ENCODE results near the gene COL5A2. TPM values are rescaled to one million over a fixed set of nuclear protein-coding genes. Genes with fewer than 3 reads are reported as not detected.

COL5A2 gene
- total and polyA plus RNA-seq, 12 donors, result 5.2 to 46.4 (median 14.5) TPM

GRCh38 chr2:189138800-189139199 is 40.8 kb downstream of the COL5A2 start:
- TF ChIP-seq POLR2A (IDR thresholded peaks at IDR 0.05) (no peak), CTCF (IDR thresholded peaks at IDR 0.05) (no peak)
- Histone ChIP-seq H3K4me3 (no peak overlapping the region), H3K27me3 (no peaks in the 10 kb centered on the region), H3K4me1 (replicated peaks in 1 of 2) (no peaks in the 10 kb centered on the region), H3K27ac (no peak overlapping the region), H3K9me3 (replicated peaks in 1 of 3) (no peaks in the 10 kb centered on the region), H3K36me3 (replicated peaks in 1 of 2) (no peaks in the 10 kb centered on the region)
- no peak for DNase-seq
- intact Hi-C loops (cut with DNase I), result no loop called here
- WGBS, 4 donors, result 91 to 96% (median 94%) methylated on average over 5 of the region's 5 CpGs

- Histone ChIP-seq H3K36me3 (replicated peaks in 1 of 2) (no peaks in the 10 kb centered on the region), H3K4me3 (no peak overlapping the region), H3K27me3 (no peaks in the 10 kb centered on the region), H3K4me1 (replicated peaks in 1 of 2) (no peaks in the 10 kb centered on the region), H3K27ac (no peak overlapping the region), H3K9me3 (replicated peaks in 1 of 3) (no peaks in the 10 kb centered on the region)
- 88 to 97% (median 95%) methylated on average over 1 of the region's 1 CpG for WGBS, 4 donors
- intact Hi-C loops (cut with DNase I), result no loop called here
- TF ChIP-seq POLR2A (IDR thresholded peaks at IDR 0.05) (no peak), CTCF (IDR thresholded peaks at IDR 0.05) (no peak)
- no peak for DNase-seq
Measured at GRCh38 chr2:189137519-189137918, 42.0 kb downstream of the COL5A2 start.

GRCh38 chr2:189134485-189134884 is 45.1 kb downstream of the COL5A2 start:
- Histone ChIP-seq H3K27me3 (no peaks in the 10 kb centered on the region), H3K36me3 (replicated peaks in 1 of 2) (no peaks in the 10 kb centered on the region), H3K4me1 (replicated peaks in 1 of 2) (peaks cover 0 to 2% of the 10 kb centered on the region in 2 donors), H3K27ac (no peak overlapping the region), H3K4me3 (no peak overlapping the region), H3K9me3 (replicated peaks in 1 of 3) (peaks cover 0 to 4% (median 0%) of the 10 kb centered on the region in 3 donors)
- WGBS, 4 donors, result 47 to 99% (median 74%) methylated on average over 4 of the region's 4 CpGs
- intact Hi-C loops (cut with DNase I), result no loop called here
- TF ChIP-seq CTCF (IDR thresholded peaks at IDR 0.05) (no peak), POLR2A (IDR thresholded peaks at IDR 0.05) (no peak)
- DNase-seq, result no peak

GRCh38 chr2:189131991-189132390 is 47.6 kb downstream of the COL5A2 start:
- Histone ChIP-seq H3K27me3 (no peaks in the 10 kb centered on the region), H3K9me3 (replicated peaks in 1 of 3) (peaks cover 0 to 4% (median 0%) of the 10 kb centered on the region in 3 donors), H3K27ac (no peak overlapping the region), H3K4me3 (no peak overlapping the region), H3K36me3 (replicated peaks in 1 of 2) (no peaks in the 10 kb centered on the region), H3K4me1 (replicated peaks in 1 of 2) (peaks cover 0 to 6% of the 10 kb centered on the region in 2 donors)
- TF ChIP-seq CTCF (IDR thresholded peaks at IDR 0.05) (no peak), POLR2A (IDR thresholded peaks at IDR 0.05) (no peak)
- intact Hi-C loops (cut with DNase I), result no loop called here
- DNase-seq, result no peak
- 75 to 87% (median 76%) methylated on average over 3 of the region's 3 CpGs for WGBS, 4 donors

Data from adrenal gland (tissue), 12 donors.